HEK293 (cell line): ENCODE data around the gene CHN2.

Experiments used
- CTCF ChIA-PET: fragments of 350-600 bp; formaldehyde crosslinking; extraction: SDS; loops from one replicate; lab custom pipeline; 2021; ENCODE audit warnings: antibody characterized with exemption; lab: Yijun Ruan, JAX
- POLR2A ChIA-PET: fragments of 300-600 bp; formaldehyde crosslinking; extraction: SDS; loops from one replicate; lab custom pipeline; 2020; ENCODE audit warnings: antibody characterized with exemption, inconsistent platforms; lab: Yijun Ruan, JAX
- H3K27ac ChIP-seq: fragments of 200-500 bp; sonication (Bioruptor generic); 2 replicates; pipeline ENCODE4 v1.5.1; 2014; ENCODE audit warnings: low read depth, low read length, control low read depth, inconsistent platforms; ENCODE audit errors: extremely low read depth
- H3K36me3 ChIP-seq, 2 experiments: fragments of 200-500 bp in 1 of 2; sonication (Bioruptor generic) in 1 of 2; 1 replicate in 1 of 2; 2 replicates in 1 of 2; pipeline ENCODE4 v1.5.1; 2014 to 2017; ENCODE audit warnings: inconsistent platforms in 2 of 2, low read length in 2 of 2; ENCODE audit not compliant: control insufficient read depth in 2 of 2, insufficient read depth in 1 of 2
- H3K4me1 ChIP-seq: fragments of 200-500 bp; sonication (Bioruptor generic); 2 replicates; pipeline ENCODE4 v1.5.1; 2014; ENCODE audit warnings: mild to moderate bottlenecking, low read length, inconsistent platforms; ENCODE audit not compliant: control insufficient read depth, insufficient read depth
- H3K4me3 ChIP-seq: 2 replicates; pipeline ENCODE4 v1.5.1; 2011; ENCODE audit warnings: low read depth, mild to moderate bottlenecking, control low read depth, low read length, moderate library complexity
- H3K9me3 ChIP-seq: fragments of 200-500 bp; sonication (Bioruptor generic); 2 replicates; pipeline ENCODE4 v1.5.1; 2014; ENCODE audit warnings: low read depth, low read length, inconsistent platforms; ENCODE audit not compliant: control insufficient read depth, insufficient read depth
- EGR2 ChIP-seq: fragments of 450-650 bp; formaldehyde crosslinking; IDR thresholded peaks from 2 replicates; pipeline ENCODE4 v1.5.1; 2016; ENCODE audit warnings: low read depth, missing biosample characterization, missing genetic modification characterization
- GFI1B ChIP-seq: fragments of 450-650 bp; formaldehyde crosslinking; IDR thresholded peaks from 2 replicates; pipeline ENCODE4 v1.5.1; 2016; ENCODE audit warnings: missing biosample characterization, missing genetic modification characterization
- HIC1 ChIP-seq: fragments of 450-650 bp; formaldehyde crosslinking; IDR thresholded peaks from 2 replicates; pipeline ENCODE4 v1.5.1; 2016; ENCODE audit warnings: missing biosample characterization, missing genetic modification characterization
- PATZ1 ChIP-seq: fragments of 450-650 bp; formaldehyde crosslinking; IDR thresholded peaks from 2 replicates; pipeline ENCODE4 v1.5.1; 2016; ENCODE audit warnings: missing biosample characterization, missing genetic modification characterization
- REST ChIP-seq: fragments of 450-650 bp; formaldehyde crosslinking; IDR thresholded peaks from 2 replicates; pipeline ENCODE4 v1.5.1; 2016; ENCODE audit warnings: missing biosample characterization, missing genetic modification characterization
- SP3 ChIP-seq: fragments of 450-650 bp; formaldehyde crosslinking; IDR thresholded peaks from 2 replicates; pipeline ENCODE4 v1.5.1; 2016; ENCODE audit warnings: missing biosample characterization, missing genetic modification characterization
- SP7 ChIP-seq: fragments of 450-650 bp; formaldehyde crosslinking; IDR thresholded peaks from 2 replicates; pipeline ENCODE4 v1.5.1; 2016; ENCODE audit warnings: missing biosample characterization, missing genetic modification characterization
- ZBTB11 ChIP-seq: fragments of 450-650 bp; formaldehyde crosslinking; conservative IDR thresholded peaks from 2 replicates; pipeline ENCODE4 v1.5.1; 2016; ENCODE audit warnings: low read depth, missing biosample characterization, missing genetic modification characterization
- ZNF133 ChIP-seq: fragments of 450-650 bp; formaldehyde crosslinking; IDR thresholded peaks from 2 replicates; pipeline ENCODE4 v1.5.1; 2016; ENCODE audit warnings: missing biosample characterization, missing genetic modification characterization
- ZNF280D ChIP-seq: fragments of 450-650 bp; formaldehyde crosslinking; IDR thresholded peaks from 2 replicates; pipeline ENCODE4 v1.5.1; 2016; ENCODE audit warnings: missing biosample characterization, missing genetic modification characterization
- ZNF292 ChIP-seq: fragments of 450-650 bp; formaldehyde crosslinking; IDR thresholded peaks from 2 replicates; pipeline ENCODE4 v1.5.1; 2016; ENCODE audit warnings: low read depth, missing biosample characterization, missing genetic modification characterization, borderline replicate concordance
- ZNF585B ChIP-seq: fragments of 450-650 bp; formaldehyde crosslinking; IDR thresholded peaks from 2 replicates; pipeline ENCODE4 v1.5.1; 2016; ENCODE audit warnings: missing biosample characterization, missing genetic modification characterization
- ZNF645 ChIP-seq: fragments of 450-650 bp; formaldehyde crosslinking; IDR thresholded peaks from 2 replicates; pipeline ENCODE4; 2016; ENCODE audit warnings: missing biosample characterization, missing genetic modification characterization
- ZNF654 ChIP-seq: fragments of 450-650 bp; formaldehyde crosslinking; IDR thresholded peaks from 2 replicates; pipeline ENCODE4 v1.5.1; 2016; ENCODE audit warnings: low read depth, missing biosample characterization, missing genetic modification characterization
- ZNF777 ChIP-seq: fragments of 450-650 bp; formaldehyde crosslinking; IDR thresholded peaks from 2 replicates; pipeline ENCODE4 v1.5.1; 2017; ENCODE audit warnings: missing biosample characterization, missing genetic modification characterization, borderline replicate concordance
- ZNF792 ChIP-seq: fragments of 450-650 bp; formaldehyde crosslinking; IDR thresholded peaks from 2 replicates; pipeline ENCODE4 v1.5.1; 2016; ENCODE audit warnings: missing biosample characterization, missing genetic modification characterization

CHN2 gene

GRCh38 chr7:29360633-29361625 lies 166.4 kb downstream of the CHN2 start:
- Histone ChIP-seq H3K9me3 (no peaks in the 10 kb centered on the region), H3K36me3 (no peaks in the 10 kb centered on the region), H3K4me3 (no peak overlapping the region), H3K27ac (no peak overlapping the region), H3K4me1 (no peaks in the 10 kb centered on the region)
- POLR2A ChIA-PET: no interaction called here
- CTCF ChIA-PET: interaction anchor here (1.3 kb wide), 1 partner anchor 171 kb away, joined by 5 read pairs; no protein-coding TSS in a partner anchor
- TF ChIP-seq SP3 (no peak), ZNF777 (tag by site-specific recombination) (no peak), SP7 (tag by site-specific recombination) (no peak), ZNF292 (tag by site-specific recombination) (no peak), ZNF133 (tag by site-specific recombination) (no peak), ZNF645 (tag by site-specific recombination) (no peak), ZBTB11 (tag by site-specific recombination) (no peak), ZNF654 (tag by site-specific recombination) (no peak), HIC1 (tag by site-specific recombination) (no peak), GFI1B (tag by site-specific recombination) (no peak), EGR2 (tag by site-specific recombination) (no peak), PATZ1 (tag by site-specific recombination) (no peak), ZNF792 (tag by site-specific recombination) (no peak)

- POLR2A ChIA-PET: no interaction called here
- H3K27ac ChIP-seq: no peak overlapping the region
- TF ChIP-seq ZNF280D (no peak), REST (no peak), ZNF585B (tag by site-specific recombination) (no peak)
These were observed 167.8 kb downstream of the CHN2 start for GRCh38 chr7:29362380-29362779.

More at GRCh38 chr7:29362380-29362779, 167.8 kb downstream of the CHN2 start:
- H3K4me3 ChIP-seq: no peak overlapping the region
- CTCF ChIA-PET: no interaction called here
- no peaks in the 10 kb centered on the region for H3K36me3 ChIP-seq
- no peaks in the 10 kb centered on the region for H3K4me1 ChIP-seq
- no peaks in the 10 kb centered on the region for H3K9me3 ChIP-seq
